Bronchial epithelial cell (primary cell): ENCODE data around the gene STK11. TPM values are rescaled to one million over a fixed set of nuclear protein-coding genes. Genes with fewer than 3 reads are reported as not detected.

Experiments
- DNase-seq: peaks from one replicate; pipeline ENCODE4 v3.0.0-alpha.2; 2010; ENCODE audit warnings: low read depth
- FAIRE-seq: peaks from 2 replicates; lab custom pipeline; 2011; peaks lifted over from hg19 to GRCh38; lab: Jason Lieb, UNC
- H3K27me3 ChIP-seq: 2 replicates; pipeline ENCODE4 v1.5.1; 2011; ENCODE audit warnings: low read length; ENCODE audit not compliant: control insufficient read depth, insufficient read depth
- H3K36me3 ChIP-seq: 2 replicates; pipeline ENCODE4 v1.5.1; 2011; ENCODE audit warnings: low read length; ENCODE audit not compliant: control insufficient read depth, insufficient read depth
- H3K4me3 ChIP-seq: 2 replicates; pipeline ENCODE4 v1.5.1; 2011; ENCODE audit warnings: mild to moderate bottlenecking, low read depth, low read length, control low read depth
- CTCF ChIP-seq: IDR thresholded peaks from 2 replicates; pipeline ENCODE4 v1.5.1; 2011; ENCODE audit warnings: mild to moderate bottlenecking, moderate library complexity, low read length, control low read depth, inconsistent platforms; ENCODE audit not compliant: insufficient read depth, severe bottlenecking
- total RNA-seq: library from RNA; depleted of rRNA; stranded (reverse); fragments of >200 nt; gene quantifications from 2 replicates; pipeline ENCODE4 v1.2.1, GENCODE V29; 2014

STK11 gene
- total RNA-seq, 1 donor from 2014 or later, result 117 TPM

GRCh38 chr19:1234955-1235380 is 29.4 kb downstream of the STK11 start:
- Histone ChIP-seq H3K27me3 (no peaks in the 10 kb centered on the region), H3K36me3 (peaks cover 2% of the 10 kb centered on the region), H3K4me3 (no peak overlapping the region)
- FAIRE-seq (no peak), DNase-seq (no peak)
- no peak for TF ChIP-seq CTCF

GRCh38 chr19:1235625-1236538 is 30.3 kb downstream of the STK11 start:
- DNase-seq, result no peak
- no peak overlapping the region for H3K4me3 ChIP-seq
- H3K27me3 ChIP-seq, result no peaks in the 10 kb centered on the region
- TF ChIP-seq CTCF, result no peak
- peaks cover 2% of the 10 kb centered on the region for H3K36me3 ChIP-seq
- FAIRE-seq, result no peak

- no peaks in the 10 kb centered on the region for H3K27me3 ChIP-seq
- no peak for DNase-seq
- H3K36me3 ChIP-seq, result peaks cover 2% of the 10 kb centered on the region
- no peak for TF ChIP-seq CTCF
- no peak for FAIRE-seq
- H3K4me3 ChIP-seq, result peak overlapping the region; percentile 61
These were observed 31.0 kb downstream of the STK11 start for GRCh38 chr19:1236576-1236975.

GRCh38 chr19:1237027-1237659 is 31.6 kb downstream of the STK11 start:
- FAIRE-seq, result no peak
- H3K4me3 ChIP-seq, result peak overlapping the region; percentile 61
- peaks cover 2% of the 10 kb centered on the region for H3K36me3 ChIP-seq
- DNase-seq, result no peak
- H3K27me3 ChIP-seq, result no peaks in the 10 kb centered on the region
- no peak for TF ChIP-seq CTCF

GRCh38 chr19:1237754-1238368 is 32.3 kb downstream of the STK11 start, which contains the start of gene CBARP:
Gene CBARP, minus strand, starts transcription at chr19:1238005. Its CDS starts 1,905 bp downstream, at chr19:1236100.
- Histone ChIP-seq H3K27me3 (no peaks in the 10 kb centered on the region), H3K36me3 (peaks cover 2% of the 10 kb centered on the region), H3K4me3 (peak within 1 kb of the TSS; percentile 61)
- FAIRE-seq (no peak), DNase-seq (no peak)
- TF ChIP-seq CTCF, result no peak
